IPS-11a (cell line): ENCODE results near the gene ELAVL2.

ENCODE experiments used
- H3K4me3 ChIP-seq: one replicate; pipeline ENCODE4 v1.5.1; 2013; ENCODE audit warnings: low read depth, low read length, control low read depth

Gene ELAVL2

DNA sequence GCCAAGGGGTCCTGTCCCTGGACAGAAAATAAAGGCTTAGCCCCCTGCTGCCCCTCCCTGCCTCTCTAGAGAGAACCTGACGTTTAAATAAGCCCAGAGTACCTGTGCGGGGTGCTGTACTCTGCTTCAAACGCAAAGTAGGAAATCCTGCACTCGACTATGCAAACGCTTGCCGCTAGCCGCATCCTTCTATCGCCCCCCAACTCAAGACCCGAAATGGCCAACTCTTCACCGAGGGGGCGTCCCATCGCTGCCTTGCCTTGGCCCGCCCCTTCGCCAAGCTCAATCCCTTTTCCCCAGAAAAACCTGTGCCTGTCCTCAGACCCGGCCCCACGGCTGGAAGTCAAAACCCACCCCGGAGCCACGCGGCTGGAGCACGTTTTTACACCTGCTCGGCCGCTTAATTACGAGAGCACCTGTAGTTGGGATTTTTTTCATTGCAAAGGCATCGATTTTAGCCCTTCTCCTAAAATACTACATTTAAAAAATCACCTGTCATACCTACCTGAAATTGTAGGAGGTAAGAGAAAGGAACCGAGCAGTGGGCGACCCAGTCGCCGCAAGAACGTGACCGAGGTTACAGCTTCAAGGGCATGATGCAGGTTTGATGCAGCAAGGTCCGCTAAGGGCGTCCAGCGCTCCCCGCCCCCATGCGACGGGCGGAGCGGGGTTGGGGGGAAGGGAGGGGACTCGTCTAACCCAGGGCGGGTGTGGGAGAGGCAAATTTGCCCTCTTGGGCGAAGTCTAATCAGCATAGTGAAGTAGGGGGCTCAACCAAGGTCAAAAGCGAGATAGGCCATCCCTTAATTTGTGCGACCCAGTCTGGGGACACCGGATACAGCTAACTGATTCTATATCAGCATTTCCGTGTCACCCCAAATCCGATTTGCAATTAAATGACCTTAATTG lies 3.5 kb downstream of the ELAVL2 start:
- H3K4me3 ChIP-seq = peak overlapping the region; percentile 50

- peak overlapping the region; percentile 50 for H3K4me3 ChIP-seq
Observed at GRCh38 chr9:23821375-23822181, 4.5 kb downstream of the ELAVL2 start.

GRCh38 chr9:23820451-23821374 lies 5.3 kb downstream of the ELAVL2 start:
- H3K4me3 ChIP-seq = peak overlapping the region; percentile 50

GRCh38 chr9:23819403-23819802 lies 6.6 kb downstream of the ELAVL2 start:
- H3K4me3 ChIP-seq = no peak overlapping the region

DNA sequence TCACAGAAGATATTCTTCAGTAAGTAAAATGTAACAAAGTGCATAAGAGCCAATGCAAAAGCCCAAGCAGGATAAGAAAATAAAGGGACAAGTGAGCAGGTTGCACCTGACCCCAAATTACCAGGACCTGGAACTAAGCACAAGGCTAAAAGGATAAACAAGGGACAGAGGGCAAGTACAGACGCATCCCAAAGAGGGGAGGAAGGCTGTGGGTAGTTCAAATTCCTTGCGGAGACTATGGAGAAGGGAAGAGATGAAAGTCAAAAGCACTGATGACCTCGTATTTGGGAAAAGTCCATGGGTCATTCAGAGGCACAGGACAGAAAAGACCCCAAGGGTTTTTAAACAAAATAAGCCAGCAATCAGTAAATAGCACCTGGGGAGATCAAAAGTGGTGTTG lies 11.8 kb downstream of the ELAVL2 start:
- no peak overlapping the region for H3K4me3 ChIP-seq

DNA sequence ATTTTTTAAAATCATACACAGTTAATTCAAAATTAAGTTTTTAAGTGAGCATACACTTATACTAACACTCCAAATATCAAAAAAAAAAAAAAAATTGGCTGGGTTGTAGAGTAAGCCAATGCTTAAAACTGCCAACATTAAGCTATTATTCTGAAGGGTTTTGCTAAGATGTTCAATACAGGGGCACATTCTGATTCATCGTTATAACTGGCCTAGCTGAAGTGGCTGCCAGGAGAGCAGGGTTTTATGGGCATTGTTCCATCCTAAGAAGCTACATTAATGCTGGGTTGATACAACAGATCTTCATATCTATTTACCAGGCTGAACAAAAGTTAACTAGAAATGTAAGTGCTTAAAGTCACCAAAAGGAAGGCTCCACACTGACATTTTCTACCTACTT lies 13.4 kb downstream of the ELAVL2 start:
- no peak overlapping the region for H3K4me3 ChIP-seq

DNA sequence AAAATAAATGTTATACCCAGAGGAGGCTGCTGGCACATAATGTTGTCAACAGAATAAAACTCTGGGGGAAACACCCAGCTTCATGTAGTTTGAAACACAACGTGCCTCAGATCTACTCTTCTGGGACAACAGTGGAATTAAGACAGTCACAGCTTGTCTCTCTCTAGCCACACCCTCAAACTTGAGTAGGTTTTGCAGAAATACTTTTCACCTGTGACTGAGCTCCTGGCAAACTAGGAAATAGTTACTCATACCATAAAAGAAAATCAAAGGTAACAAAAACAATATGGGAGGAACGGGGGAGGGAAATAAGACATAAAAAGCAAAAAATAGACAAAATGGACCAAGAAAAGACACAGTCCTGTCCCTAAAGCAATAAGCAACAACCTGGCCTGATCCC lies 14.4 kb downstream of the ELAVL2 start:
- no peak overlapping the region for H3K4me3 ChIP-seq

- H3K4me3 ChIP-seq = no peak overlapping the region
Observed at GRCh38 chr9:23803216-23803615, 22.8 kb downstream of the ELAVL2 start.

- H3K4me3 ChIP-seq = no peak overlapping the region
Observed at GRCh38 chr9:23801523-23801922, 24.5 kb downstream of the ELAVL2 start.

DNA sequence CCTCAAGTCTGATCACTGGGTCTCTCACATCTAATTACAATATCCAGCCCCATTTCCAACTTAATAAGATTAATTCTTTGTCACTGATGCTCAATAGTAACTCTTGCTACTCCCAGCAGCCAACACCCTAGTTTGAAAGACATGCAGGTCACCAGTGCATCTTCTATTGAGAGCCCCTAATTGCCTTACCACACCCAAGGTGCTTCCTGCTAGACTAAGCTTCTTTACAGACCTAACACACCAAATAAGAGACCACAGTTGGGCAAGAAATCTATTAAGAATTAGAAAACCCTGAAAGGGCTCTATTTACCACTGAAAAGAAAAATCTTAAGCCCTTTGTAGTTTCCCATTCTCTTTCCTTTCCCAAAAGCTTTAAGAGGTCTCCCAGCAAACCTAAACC lies 26.5 kb downstream of the ELAVL2 start:
- H3K4me3 ChIP-seq = no peak overlapping the region

DNA sequence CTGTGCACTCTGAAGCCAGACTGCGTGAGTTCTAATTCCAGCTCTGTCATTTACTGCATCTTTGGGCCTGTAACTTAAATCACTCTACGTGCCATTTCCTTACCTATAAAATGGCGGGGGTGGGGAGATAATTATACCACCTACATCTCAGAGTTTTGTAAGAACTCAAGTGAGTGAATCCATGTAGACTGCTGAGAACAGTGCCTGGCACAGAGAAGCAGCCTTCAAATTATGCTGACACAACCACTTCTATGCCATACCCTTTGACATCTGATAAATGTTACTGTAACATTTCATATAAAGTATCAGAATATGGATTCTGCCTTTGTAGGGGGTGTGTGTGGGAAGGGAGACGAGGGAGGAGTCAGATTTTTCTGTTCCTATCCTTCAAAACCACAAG lies 27.7 kb downstream of the ELAVL2 start:
- no peak overlapping the region for H3K4me3 ChIP-seq

- no peak overlapping the region for H3K4me3 ChIP-seq
Observed at GRCh38 chr9:23796209-23796608, 29.8 kb downstream of the ELAVL2 start.

DNA sequence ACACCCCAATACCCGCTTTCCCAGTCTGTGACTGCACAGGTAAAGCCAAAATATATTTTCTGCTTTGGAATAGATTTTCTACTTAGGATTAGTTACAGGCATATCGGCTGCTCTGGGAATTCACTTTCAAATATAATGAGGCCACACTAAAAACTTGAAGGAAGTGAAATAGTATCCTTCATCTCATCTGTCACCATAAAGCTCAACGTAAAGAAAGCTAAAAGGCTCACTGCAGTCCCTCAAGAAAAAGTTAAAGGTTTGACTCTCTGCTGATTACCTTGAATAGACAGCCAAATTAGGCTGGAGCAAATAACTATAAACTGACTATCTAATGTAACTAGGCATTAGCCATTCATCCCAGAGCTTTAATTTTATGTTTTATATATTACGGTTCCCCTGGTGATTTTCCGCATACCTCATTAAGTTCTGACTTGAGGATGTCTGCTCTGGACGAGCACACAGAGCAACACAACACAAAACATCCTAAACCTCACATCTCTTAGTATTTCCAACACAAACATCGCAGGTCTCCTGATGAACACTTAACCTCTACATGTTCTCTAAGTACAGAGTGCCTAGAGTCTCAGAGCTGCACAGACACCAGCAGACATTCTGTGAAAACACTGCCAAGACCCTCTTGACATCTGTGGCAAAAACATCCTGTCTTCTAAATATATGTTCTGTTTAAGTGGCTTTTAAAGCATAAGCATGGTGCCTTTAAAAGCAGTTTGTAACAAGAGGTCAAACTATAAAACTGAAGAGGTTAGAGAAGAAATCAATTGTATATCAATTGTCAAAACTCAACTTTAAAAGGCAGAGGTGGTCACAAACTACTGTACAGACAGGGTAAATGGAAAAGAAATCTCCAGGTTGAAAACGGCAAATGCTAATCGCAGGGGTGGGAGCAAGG lies 35.4 kb downstream of the ELAVL2 start:
- H3K4me3 ChIP-seq = no peak overlapping the region

DNA sequence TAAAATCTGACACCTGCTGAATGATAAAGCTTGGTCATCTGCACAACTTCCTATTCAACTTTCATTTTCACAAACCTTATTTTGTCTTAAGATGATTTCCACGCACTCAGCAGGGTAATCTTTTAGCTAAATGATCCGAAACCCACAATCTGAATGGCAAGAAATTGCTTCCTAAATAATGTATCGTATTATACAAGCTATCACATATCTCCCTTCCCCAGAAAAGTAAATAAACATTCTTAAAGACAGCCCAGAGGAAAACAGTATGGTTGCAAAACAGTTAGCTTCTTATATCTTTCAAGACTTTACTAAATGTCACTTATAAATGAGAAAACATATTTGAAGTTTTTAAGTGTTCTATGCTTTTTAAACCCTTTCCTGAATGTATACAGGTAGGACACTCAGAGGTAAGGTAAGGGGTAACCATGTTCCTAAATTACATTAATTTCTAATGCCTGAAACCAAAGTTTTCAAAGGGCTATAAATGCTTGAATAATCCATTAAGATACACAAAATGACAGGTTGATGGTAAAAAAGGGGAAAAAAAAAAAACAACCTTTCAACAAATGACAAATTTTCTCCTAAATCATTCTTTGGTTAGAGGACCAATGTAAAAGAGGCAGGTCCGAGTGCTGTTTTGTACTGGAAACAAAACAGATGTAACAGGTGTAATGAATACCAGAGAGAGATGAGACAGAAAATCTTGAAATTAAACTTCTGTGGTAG lies 36.3 kb downstream of the ELAVL2 start:
- H3K4me3 ChIP-seq = no peak overlapping the region

DNA sequence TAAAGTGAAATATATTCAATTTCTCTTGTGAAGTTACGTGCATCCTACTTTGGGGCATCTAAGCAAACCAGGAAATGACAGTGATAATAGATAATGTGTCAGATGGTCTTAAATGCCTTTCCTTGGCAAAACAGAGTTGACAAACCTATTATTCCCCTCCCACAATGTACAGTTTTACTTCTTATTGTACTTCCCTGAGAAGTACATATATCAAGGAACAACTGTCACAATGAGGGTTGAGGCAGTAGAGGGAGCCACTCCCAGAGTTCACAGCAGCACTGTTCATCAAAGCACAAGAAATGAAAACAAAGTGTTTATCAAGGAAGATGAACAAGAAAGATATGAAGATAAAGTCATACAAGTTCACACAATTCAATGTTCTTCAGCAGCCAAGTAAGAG lies 41.1 kb downstream of the ELAVL2 start:
- H3K4me3 ChIP-seq = no peak overlapping the region

DNA sequence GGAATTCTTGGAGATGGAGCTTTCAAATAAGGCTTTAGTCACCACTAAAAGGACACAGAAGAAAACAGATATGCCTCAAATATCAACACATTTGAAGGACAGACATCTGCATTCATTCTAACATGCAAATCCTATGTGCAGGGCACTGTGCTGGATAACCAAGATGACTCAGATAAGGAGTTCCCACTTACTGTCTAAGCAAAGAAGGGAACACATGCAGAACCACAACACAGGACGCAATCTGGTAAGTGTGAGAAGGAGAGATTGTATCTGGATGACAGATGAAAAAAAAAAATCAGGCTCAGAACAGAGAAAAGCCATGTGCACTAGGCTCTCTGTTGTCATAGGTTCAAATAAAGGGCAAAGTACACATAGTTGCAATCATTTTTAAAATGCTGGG lies 42.5 kb downstream of the ELAVL2 start:
- no peak overlapping the region for H3K4me3 ChIP-seq

GRCh38 chr9:23779220-23779619 lies 46.8 kb downstream of the ELAVL2 start:
- no peak overlapping the region for H3K4me3 ChIP-seq

DNA sequence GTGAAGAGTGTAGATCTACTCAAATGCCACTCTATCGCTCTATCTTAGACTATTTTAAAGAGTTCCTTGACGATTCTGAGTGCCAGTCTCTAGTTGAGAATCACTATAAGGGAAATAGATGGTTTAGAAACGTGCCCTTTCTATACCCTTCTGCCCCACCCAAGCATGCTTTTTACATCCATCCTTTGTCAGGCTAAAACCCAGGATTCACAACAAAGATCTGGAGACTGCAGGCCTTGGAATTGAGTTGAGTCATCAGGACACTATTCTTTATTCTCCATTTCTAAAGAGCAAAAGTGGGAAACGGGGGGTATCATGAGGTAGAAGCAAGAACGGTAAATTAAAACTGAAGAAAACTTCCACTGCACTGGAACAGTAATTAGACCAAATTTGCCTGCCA lies 48.7 kb downstream of the ELAVL2 start:
- no peak overlapping the region for H3K4me3 ChIP-seq

GRCh38 chr9:23775549-23775948 lies 50.5 kb downstream of the ELAVL2 start:
- no peak overlapping the region for H3K4me3 ChIP-seq
